GDM1 (cell line): ENCODE measurements around the gene HDGFL2.
"Not testable (repeated sequence)": the region's sequence is repeated elsewhere in the genome, so short reads cannot be mapped to it uniquely, and the experiment has no call there.

Experiments used
- DNase-seq: peaks from one replicate; lab custom pipeline; 2025; lab: John Stamatoyannopoulos, UW

Gene HDGFL2

DNA sequence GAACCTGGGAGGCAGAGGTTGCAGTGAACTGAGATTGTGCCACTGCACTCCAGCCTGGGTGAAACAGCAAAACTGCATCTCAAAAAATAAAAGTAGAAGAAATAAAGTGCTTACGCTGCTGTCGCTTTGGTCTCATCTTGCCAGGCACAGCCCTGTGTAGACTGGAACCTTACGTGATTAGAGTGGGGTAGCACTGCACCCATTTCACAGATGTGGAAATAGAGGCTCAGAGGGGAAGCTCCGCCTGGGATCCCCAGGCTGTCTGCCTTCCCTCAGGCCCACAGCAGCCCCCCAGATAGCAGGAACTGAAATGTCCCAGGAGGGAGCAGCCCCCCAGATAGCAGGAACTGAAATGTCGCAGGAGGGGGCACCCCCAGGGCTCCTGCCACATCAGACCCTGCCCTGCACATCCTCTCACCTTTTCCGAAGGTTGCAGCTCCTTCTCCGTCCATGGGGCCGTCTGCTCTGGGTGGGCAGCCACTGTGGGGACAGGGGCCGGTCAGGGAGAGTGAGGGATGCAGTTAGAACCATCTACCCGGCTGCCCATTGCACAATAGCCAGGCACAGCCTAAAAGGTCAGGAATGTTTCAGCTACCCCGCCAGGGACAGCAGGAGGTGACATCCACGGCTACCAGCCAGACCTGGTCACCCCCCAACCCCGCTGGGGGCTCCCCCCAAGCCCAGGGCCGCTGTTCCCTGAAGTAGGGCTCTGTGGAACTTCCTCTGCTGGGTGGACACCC lies 44.3 kb downstream of the HDGFL2 start:
- no peak for DNase-seq

DNA sequence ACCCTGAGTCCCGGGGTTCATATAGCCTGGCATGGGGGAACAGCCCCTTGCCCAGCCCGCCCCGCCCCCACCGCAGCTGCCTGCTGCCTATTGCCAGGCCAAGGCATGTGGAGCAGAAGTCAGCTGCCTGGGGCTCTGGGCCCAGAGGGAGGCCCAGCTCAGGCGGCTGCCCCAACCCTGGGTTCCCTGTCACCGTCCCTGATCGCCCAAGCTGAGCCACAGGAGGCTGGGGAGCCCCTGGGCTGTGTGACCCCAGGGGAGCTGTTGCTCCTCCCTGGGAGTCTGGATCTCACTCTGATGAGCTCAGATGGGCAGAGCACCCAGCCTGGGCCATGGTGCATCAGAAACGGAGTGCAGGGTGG lies 44.8 kb downstream of the HDGFL2 start:
- DNase-seq = no peak

DNA sequence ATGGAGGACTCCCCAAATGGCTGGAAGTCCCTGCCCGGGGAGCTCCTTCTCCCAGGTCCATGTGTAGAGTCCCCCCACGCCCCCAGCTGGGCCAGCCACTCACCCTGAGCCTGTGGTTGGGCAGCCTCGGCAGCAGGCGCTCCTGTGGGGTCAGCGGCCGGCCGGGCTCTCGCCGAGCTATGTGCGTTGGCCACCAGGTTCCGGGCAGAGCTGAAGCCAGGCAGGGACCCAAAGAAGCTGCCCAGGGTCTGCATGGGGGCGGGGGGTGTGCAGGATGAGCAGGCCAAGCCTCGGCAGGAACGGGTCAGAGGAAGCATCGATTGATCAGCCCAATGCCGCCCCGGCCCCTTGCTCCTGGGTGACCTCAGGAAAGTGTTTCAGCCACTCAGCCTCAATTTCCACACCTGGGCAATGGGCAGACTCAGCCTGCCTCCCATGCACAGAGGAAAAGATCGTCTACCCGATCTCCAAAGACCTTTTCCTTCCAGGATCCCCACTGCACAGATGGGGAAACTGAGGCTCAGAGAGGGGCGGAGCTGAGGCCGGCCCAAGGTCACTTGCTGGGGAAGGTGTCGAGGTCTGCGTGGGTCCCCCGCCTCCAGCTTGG lies 45.5 kb downstream of the HDGFL2 start:
- DNase-seq = no peak

DNA sequence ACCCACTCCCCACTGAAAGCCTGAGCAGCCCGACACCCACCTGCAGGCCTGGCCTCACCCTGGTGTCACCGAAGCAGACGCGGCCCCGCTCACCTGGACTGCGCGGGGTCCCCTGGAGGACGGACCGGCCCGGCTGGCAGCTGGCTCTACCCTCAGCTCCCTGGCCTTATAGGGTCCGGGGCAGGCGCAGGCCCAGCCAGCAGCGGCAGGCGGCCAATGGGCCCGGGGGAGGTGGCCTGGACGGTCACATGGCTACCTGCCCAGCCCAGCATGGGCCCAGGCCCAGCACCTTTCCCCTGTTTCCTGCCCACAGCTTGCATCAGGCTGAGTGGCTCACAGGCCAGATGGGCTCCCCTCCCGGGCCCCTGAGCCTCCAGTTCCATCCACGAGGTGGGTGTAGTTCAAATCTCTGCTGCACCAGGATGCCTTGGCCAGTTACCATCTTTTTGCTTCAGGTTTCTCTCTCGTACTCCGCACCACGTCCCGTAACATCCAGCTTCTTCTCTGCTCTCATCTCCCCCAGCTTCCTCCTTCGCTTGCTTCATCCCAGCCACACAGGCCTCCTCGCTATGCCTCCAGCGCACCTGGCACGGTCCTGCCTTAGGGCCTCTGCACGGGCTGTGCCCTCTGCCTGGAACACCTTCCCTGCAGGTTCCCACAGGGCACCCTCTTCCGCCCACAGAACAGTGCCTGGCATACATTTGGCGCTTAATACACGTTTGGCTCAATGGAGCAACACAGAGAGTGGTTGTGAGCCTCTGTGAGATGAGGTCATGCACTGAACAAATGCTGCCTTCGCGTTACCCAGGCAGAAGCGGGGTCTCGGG lies 46.5 kb downstream of the HDGFL2 start, which contains the start of gene PLIN4:
TSS of gene PLIN4 (minus strand) at position 142 of the 827 bp plus-strand sequence. CDS start 214 bp downstream, outside the sequence.
- DNase-seq = no peak

DNA sequence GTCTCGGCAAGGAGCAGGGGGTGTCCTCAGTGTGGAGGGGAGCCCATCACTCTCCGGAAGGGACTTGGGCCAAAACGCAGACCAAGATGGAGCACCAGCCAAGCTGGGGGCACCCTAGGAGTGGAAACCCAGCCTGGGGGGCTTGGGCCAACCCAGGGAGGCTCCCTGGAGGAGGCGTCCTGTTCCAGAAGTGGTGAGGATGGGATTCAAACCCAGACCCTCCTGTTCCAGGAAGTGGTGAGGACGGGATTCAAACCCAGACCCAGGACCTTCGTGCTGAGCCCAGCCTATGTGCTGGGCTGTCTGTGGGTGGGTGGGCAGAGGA lies 47.0 kb downstream of the HDGFL2 start:
- DNase-seq = no peak

DNA sequence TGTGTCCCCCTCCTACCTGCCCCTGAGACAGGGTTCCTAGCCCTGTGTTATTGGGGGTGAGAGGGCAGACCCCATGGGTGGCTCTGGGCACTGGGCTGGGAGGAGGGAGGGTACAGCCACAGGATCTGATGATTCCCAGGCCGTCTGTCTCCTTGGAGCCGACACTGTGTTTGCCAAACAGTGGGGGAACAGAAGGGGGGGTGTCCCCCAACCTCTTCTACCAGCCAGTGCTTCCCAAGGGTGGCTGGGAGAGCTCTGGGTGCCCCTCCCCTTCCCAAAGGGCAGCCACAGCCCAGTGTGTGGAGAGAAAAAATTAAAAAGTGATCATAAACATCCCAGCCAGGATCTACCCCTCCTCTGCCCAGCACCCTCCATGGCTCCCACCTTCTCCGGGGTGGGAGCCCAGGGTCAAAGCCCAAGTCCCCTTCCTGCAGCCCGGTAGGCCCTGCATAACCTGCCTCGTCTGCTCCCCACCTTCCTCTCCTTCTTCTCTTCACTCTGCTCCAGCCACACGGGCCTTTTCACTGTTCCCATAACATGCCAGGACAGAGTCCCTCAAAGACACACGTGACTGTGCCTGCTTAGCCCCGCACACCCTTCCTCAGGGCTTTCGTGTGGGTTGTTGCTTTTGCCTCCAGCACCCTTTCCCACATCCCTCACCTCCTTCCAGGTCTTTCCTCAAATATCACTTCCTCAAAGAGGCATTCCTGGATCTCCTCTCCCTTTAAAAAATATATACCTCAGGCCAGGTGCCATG lies 47.6 kb downstream of the HDGFL2 start:
- no peak for DNase-seq

DNA sequence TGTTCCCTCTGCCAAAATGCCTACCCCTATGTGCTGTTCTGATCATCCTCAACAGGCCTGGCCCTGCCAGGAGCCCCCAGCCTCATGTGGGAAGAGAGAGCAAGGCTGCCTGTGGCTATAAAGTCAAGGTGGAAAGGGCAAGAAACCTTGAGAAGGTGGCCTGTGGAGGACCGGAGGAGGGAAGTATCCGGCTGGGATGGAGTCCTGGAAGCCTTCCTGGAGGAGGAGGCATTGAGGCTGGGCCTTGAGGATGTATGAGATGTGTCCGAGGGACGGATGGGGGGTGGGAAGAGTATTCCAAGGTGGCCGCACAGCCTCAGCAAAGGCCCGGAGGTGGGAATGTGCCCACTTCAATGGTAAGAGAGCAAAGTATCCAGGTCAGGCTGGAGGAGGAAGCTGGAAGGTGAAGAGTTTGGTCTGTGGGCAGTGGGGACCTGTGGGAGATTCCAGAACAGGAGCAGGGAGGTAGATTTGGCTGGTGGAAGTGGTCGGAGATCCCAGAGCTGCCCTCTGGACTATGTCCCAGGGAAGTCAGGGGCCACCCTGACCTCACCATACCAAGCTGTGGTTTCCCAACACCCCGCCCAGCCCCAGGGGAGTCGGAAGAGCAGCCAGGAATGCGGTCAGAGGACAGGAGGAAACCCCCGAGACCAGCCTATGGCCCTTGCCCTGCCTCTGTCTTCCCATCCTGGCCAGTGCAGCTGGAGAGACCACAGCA lies 49.2 kb downstream of the HDGFL2 start:
- no peak for DNase-seq

DNA sequence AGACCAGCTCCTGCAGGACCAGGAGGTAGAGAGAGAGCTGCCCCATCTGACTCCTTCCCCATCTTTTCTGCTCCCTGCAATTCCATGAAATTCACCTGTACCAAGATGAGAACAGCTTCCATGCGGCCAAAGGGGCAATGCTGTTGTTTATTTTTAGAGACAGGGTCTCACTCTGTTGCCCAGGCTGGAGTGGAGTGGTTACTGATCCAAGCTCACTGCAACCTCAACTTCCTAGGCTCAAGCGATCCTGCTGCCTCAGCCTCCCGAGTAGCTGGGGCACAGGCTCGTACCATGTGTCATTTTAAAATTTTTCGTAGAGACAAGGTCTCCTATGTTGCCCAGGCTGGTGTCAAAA lies 49.8 kb downstream of the HDGFL2 start:
- no peak for DNase-seq

DNA sequence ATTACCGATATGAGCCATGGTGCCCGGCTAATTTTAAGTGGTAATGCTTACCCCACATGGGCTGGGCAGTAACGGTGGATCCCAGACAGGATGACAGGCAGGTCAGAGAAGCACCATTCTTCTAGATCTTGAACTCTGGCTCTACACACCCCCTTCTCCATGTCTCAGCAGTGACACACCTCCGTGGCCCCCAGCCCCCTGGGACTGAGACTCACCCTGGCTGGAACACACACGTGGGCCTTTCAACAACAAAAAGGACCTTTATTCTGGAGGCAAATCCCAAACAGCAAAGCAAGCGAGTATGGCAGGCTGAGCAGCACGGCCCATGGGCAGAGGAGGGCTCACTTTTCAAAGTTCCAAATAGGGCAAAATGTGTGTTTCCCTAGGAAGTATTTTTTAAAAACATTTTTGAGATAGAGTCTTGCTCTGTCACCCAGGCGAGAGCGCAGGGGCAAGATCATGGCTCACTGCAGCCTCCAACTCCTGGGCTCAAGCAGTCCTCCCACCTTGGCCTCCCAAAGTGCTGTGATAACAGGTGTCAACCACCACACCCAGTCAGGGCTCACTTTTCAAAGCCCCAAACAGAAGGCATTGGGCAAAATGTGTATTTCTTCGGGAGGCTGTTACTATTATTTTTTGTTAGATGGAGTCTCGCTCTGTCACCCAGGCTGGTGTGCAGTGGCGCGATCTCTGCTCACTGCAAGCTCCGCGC lies 50.4 kb downstream of the HDGFL2 start:
- DNase-seq = no peak

DNA sequence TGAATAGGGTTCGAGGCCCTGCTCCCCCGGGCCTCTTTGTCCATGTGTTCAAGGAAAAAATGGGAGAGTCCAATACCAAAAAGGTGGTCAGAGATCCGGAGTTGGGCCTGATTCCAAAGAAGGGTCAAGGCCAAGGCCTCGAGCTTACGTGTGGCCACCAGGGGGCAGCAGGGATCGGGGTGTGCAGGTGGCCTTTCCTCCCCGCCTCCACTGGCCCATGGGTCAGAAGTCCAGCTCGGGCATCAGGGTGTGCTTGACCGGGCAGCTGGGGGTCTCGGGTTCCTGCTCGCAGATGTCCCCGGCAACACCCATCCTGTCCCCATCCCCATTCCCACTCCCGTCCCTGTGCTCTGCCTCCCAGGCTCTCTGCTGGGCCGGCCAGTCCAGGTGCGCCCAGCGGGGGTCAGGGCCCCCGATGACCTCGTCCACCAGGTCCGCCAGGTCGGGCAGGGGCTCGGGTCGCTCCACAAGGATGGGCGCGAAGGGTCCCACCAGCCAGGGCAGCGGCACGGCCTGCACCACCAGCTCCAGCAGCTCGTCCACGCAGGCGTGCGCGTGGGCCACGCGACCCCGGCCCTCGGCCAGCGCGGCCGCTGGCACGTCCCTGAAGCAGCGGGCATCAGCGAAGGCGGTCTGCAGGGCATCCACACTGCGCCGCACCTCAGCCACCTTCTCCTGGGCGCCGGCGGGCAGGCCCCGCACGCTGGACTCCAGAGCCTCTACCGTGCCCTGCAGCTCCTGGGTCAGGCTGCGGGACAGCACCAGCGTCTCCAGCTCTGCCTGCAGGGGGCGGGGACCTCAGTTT lies 51.4 kb downstream of the HDGFL2 start:
- no peak for DNase-seq

DNA sequence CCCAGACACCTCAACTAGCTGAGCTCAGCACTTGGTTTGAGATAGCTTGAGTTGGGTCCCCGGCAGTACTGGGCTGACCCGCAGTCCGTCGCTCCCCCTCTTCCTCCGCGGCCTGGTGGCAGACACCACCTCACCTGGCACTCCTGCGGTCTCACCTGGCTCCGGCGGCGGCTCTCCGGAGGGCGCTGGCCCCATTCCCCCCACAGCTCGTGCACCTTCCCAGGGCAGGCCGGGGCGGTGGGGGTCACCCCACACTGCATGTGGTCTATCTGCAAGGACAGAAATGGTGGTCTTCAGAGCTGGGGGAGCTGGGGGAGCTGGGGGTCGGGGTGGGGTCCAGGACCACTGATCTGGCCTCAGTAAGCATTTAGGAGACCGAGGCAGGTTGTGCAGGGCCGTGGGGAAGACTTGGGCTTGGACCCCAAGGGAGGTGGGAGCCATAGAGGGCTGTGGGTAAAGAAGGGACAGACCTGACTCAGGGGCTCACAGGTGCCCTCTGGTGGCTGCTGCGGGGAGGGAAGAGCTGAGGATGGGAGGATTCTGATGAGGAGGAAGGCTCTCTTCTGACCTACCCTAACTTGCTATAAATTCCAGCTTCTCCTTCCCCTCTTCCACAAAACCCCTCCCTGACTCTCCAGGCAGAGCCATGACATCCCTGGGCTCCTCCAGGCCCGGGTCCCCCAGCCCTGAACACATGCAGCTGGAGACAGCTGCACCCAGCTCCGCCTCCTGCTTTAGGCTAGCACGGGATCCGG lies 52.9 kb downstream of the HDGFL2 start:
- DNase-seq = peak; percentile 57

DNA sequence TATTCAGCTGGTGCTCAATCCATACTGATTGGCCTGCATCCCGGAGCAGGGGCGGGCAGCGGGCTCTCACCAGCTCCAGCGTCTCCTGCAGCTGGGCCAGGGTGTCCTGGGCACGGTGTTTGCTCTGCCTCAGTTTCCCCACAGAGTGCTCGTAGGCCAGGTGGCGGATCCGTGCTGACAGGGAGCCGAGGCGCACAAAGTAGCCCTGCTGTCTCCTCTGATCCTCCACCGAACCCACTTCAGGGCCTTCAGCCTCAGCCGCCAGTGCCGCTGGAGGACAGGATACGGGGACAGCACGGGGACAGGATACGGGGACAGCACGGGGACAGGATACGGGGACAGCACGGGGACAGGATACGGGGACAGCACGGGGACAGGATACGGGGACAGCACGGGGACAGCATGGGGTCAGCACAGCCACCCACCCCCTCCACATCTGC lies 53.5 kb downstream of the HDGFL2 start:
- no peak for DNase-seq

DNA sequence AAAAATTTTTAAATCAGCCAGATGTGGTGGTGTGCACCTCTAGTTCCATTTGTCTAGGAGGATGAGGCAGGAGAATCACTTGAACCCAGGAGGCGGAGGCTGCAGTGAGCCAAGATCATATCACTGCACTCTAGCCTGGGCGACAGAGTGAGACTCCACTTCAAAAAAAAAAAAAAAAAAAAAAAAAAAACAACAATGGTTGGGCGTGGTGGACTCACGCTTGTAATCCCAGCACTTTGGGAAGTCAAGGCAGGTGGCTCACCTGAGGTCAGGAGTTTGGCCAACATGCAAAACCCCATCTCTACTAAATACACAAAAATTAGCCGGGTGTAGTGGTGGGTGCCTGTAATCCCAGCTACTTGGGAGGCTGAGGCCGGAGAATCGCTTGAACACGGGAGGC lies 55.3 kb downstream of the HDGFL2 start:
- DNase-seq = not testable (repeated sequence)

DNA sequence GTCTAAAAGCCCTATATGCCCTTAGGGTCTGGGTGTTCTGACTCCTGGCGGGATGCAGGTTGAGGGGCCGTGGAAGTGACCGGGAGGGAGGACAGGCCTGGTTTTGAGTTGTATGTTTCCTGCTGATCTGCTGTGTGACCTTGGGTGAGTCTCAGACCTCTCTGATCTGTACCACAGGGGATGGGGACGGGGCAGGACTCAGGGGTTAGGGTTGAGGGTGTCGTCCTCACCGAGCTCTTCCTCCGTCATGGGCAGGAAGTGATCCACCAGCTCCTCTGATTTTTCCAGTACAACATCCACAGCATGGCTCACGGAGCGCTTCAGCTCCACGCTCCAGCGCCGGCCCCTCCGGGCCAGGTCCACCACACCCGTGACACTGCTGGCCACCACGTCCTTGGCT lies 56.7 kb downstream of the HDGFL2 start:
- DNase-seq = no peak

DNA sequence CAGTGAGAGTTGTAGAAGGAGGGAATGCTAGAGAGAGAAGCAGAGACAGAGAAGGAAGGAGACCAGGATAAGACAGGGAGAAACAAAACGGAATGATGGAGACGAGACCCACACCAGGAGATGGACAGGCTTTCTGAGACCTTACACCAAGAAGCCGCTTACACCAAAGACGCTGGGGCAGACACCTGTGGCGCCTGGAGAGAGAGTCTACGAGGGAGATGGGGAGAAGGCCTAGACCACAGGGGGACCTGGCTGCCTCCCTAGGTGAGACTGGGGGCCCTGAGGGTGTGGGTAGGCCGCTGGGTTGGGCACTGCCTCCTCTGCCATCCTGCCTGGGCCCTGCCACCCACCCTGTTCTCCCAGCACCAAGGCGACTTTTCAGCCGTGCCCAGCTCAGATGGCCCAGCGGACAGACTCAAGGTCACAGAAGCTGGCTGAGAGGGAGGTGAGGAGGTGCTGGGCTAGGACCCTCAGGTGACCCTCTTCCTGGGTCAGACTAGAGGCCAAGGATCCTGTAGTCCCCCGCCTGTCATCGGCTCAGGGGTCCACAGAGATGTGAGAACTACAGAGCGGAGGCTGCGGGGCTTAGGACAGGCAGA lies 57.9 kb downstream of the HDGFL2 start:
- no peak for DNase-seq

DNA sequence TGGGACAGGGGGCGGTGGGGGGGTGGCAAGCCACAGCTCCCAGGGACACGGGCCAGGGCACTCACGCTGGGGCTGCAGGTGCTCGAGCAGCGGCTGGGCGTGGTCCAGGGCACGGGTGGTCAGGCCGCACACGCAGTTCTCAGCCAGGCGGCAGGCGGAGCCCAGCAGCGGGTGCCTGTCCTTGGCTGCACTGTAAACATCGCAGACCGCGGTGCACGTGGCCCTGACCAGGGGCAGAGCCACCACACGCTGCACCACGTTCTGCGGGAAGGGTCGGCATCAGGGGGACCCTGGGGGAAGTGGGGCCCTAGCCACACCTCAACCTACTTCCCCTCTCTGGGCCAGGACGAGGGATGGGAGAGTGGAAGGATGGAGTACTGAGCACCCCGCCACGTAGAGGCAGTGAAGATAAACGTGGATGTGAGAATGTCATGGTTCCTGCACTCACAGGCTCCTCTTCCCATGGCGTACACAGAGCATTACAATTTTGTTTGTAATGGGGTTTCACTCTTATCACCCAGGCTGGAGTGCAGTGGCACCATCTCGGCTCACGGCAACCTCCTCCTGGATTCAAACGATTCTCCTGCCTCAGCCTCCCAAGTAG lies 59.6 kb downstream of the HDGFL2 start:
- DNase-seq = no peak

DNA sequence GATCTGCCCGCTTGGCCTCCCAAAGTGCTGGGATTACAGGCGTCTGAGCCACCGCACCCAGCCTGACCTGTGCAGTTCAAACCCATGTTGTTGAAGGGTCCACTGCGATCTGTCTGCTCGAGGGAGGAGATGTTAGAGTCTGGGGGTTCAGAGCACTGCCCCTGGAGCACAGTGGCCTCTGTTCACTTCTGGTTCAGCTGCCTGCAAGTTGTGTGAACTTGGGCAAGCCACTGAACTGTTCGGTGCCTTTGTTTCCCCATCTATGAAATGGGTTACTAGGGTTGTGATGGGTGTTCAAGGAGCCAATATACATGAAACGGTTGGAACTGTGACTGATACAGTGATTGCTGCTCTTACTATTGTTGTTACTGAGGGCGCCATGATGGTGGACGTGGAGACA lies 61.2 kb downstream of the HDGFL2 start:
- no peak for DNase-seq

DNA sequence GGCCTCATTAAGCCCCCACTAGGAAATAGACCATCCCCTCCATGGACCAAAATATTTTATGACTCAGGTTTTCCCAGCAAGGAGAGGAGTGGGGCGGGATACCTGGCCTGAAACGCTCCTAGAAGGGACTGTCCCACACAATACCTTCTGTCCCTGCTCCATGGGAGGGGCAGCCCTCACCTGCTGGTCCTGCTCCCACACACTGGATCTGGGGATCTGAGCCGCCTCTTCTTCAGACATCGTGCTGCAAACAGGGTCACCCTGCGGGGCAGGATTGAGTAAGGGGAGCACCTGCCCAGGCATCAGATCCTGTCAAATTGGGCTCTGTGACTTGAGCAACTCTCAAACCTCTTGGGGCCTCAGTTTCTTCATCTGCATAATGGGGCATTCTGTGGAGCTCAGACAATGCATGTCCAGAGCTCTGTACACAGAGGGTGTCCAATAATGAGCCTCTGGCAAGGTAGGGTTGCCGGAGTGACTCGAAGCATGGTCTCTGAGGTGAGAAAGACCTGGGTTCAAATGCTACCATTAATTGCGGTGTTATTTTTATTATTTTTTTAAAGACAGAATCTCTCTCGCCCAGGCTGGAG lies 61.8 kb downstream of the HDGFL2 start:
- no peak for DNase-seq
